ENCODE results near the gene BANP.
"Not testable (repeated sequence)": the region's sequence is repeated elsewhere in the genome, so short reads cannot be mapped to it uniquely, and the experiment has no call there.

- TF ChIP-seq POLR2A, CTCF (IDR thresholded peaks at IDR 0.05): not testable (repeated sequence)
Measured at GRCh38 chr16:88053479-88053878, 102.2 kb downstream of the BANP start.

Measured in heart left ventricle (tissue), 13 donors.